ENCODE data around the gene FAM120B. TPM values are rescaled to one million over a fixed set of nuclear protein-coding genes. Genes with fewer than 3 reads are reported as not detected.

The FAM120B gene
- total RNA-seq, 1 experiment from 2014 or later: 23.4 TPM

GRCh38 chr6:170450916-170451761 lies 144.6 kb downstream of the FAM120B start:
- Mint-ChIP-seq H3K27ac (ENCODE audit: low read depth, unreplicated experiment) (no peak overlapping the region), H3K4me1 (ENCODE audit: insufficient read depth, unreplicated experiment) (no peaks in the 10 kb centered on the region), H3K4me3 (ENCODE audit: unreplicated experiment) (no peak overlapping the region), H3K9me3 (ENCODE audit: unreplicated experiment) (peaks cover 8% of the 10 kb centered on the region), H3K27me3 (ENCODE audit: insufficient read depth, unreplicated experiment) (no peaks in the 10 kb centered on the region), H3K36me3 (ENCODE audit: insufficient read depth, unreplicated experiment) (no peaks in the 10 kb centered on the region)
- DNase-seq (ENCODE audit: unreplicated experiment): no peak
- CTCF ChIA-PET: interaction anchor here (0.7 kb wide), 1 partner anchor 10 kb away, joined by 3 read pairs; no protein-coding TSS in a partner anchor
- intact Hi-C loops (cut with micrococcal nuclease): no loop called here
- no TSS peak for BruUV-seq (replicated peaks)
- TF ChIP-seq, protein P1, sequence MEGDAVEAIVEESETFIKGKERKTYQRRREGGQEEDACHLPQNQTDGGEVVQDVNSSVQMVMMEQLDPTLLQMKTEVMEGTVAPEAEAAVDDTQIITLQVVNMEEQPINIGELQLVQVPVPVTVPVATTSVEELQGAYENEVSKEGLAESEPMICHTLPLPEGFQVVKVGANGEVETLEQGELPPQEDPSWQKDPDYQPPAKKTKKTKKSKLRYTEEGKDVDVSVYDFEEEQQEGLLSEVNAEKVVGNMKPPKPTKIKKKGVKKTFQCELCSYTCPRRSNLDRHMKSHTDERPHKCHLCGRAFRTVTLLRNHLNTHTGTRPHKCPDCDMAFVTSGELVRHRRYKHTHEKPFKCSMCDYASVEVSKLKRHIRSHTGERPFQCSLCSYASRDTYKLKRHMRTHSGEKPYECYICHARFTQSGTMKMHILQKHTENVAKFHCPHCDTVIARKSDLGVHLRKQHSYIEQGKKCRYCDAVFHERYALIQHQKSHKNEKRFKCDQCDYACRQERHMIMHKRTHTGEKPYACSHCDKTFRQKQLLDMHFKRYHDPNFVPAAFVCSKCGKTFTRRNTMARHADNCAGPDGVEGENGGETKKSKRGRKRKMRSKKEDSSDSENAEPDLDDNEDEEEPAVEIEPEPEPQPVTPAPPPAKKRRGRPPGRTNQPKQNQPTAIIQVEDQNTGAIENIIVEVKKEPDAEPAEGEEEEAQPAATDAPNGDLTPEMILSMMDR (IDR thresholded peaks at IDR 0.05; ENCODE audit: unreplicated experiment): no peak
- POLR2A ChIA-PET: no interaction called here

DNA sequence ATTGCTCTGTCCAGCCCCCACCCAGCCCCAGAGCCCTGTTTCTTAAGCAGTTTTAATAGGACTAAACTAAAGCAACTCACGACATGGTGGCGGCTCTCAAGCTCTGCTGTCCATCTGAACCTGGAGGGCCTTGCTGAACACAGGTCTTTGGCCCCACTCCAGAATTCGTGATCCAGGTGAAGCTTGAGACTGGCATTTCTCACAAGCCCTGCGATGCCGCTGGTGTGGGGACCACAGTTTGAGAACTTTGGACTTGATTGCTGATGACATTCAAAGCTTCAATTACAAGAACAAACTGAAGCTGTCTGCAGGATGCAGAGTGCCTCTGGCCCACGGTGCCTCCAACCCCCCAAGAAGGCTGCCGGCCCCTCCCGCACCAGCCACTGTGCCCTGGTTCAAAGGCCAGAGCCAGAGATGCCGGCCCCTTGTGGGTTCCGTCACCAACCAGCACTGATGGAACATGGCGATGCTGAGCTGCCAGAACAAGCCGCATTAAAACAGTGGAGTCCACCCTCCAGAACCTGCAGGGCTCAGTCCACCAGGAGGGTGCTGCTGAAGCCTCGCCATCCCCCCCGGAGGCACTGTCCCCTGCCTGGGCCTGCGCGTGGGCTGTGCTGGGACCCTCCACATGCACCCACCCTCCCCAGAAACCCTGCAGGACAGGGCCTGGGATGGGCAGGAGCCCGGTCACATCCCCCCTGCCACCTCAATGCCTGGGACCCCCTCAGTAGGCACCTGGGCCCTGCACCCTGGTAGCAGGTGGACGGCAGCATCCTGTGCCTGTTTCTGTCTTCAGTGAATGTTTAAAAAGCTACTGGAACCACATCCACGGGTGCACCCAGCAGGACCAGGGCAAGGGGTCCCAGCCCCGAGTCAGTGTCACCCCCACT lies 145.4 kb downstream of the FAM120B start:
- intact Hi-C loops (cut with micrococcal nuclease): no loop called here
- BruUV-seq (replicated peaks): no TSS peak
- POLR2A ChIA-PET: no interaction called here
- no peaks in the 10 kb centered on the region for H3K27me3 Mint-ChIP-seq (ENCODE audit: insufficient read depth, unreplicated experiment)
- H3K9me3 Mint-ChIP-seq (ENCODE audit: unreplicated experiment): peaks cover 8% of the 10 kb centered on the region
- no peaks in the 10 kb centered on the region for H3K36me3 Mint-ChIP-seq (ENCODE audit: insufficient read depth, unreplicated experiment)
- H3K27ac Mint-ChIP-seq (ENCODE audit: low read depth, unreplicated experiment): no peak overlapping the region
- no peaks in the 10 kb centered on the region for H3K4me1 Mint-ChIP-seq (ENCODE audit: insufficient read depth, unreplicated experiment)
- no peak for DNase-seq (ENCODE audit: unreplicated experiment)
- CTCF ChIA-PET: interaction anchor here (0.7 kb wide), 1 partner anchor 10 kb away, joined by 3 read pairs; no protein-coding TSS in a partner anchor
- no peak overlapping the region for H3K4me3 Mint-ChIP-seq (ENCODE audit: unreplicated experiment)
- TF ChIP-seq, protein P1 (IDR thresholded peaks at IDR 0.05; ENCODE audit: unreplicated experiment): no peak

DNA sequence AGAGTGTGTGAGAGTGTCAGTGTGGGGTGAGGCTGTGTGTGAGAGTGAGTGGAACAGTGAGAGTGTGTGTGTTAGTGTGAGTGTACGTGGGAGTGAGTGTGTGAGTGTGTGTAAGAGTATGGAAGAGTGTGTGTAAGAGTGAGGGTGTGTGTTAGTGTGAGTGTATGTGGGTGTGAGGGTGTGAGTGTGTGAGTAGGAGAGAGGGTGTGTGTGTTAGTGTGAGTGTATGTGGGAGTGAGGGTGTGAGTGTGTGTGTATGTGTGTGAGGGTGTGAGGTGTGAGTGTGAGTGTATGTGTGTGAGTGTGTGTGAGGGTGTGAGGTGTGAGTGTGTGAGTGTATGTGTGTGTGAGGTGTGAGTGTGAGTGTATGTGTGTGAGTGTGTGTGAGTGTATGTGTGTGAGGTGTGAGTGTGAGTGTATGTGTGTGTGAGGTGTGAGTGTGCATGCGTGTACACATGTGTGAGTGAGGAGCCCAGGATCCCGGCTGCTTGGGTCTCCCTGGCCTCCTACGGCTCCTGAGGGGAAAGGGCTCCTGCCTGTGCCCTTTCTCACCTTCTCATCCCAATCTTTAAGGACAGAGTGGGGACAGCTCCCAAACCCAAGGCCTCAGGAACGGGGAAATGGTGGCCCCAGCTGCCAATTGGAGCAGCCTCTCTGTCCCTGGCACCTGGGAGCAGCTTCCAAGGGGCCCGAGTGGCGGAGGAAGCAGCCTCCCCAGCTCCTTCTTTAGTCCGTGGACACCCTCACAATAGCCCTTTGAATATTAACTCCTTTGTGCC lies 146.4 kb downstream of the FAM120B start:
- Mint-ChIP-seq H3K27me3 (ENCODE audit: insufficient read depth, unreplicated experiment) (no peaks in the 10 kb centered on the region), H3K4me3 (ENCODE audit: unreplicated experiment) (no peak overlapping the region), H3K27ac (ENCODE audit: low read depth, unreplicated experiment) (no peak overlapping the region), H3K36me3 (ENCODE audit: insufficient read depth, unreplicated experiment) (no peaks in the 10 kb centered on the region), H3K4me1 (ENCODE audit: insufficient read depth, unreplicated experiment) (no peaks in the 10 kb centered on the region), H3K9me3 (ENCODE audit: unreplicated experiment) (peaks cover 8% of the 10 kb centered on the region)
- intact Hi-C loops (cut with micrococcal nuclease): no loop called here
- ChIA-PET POLR2A (no interaction called here), CTCF (no interaction called here)
- DNase-seq (ENCODE audit: unreplicated experiment): no peak
- TF ChIP-seq, protein P1 (IDR thresholded peaks at IDR 0.05; ENCODE audit: unreplicated experiment): no peak
- BruUV-seq (replicated peaks): no TSS peak
